HEK293 (cell line): ENCODE measurements around the gene APBB2.

ENCODE experiments used
- CTCF ChIA-PET: fragments of 350-600 bp; formaldehyde crosslinking; extraction: SDS; loops from one replicate; lab custom pipeline; 2021; ENCODE audit warnings: antibody characterized with exemption; lab: Yijun Ruan, JAX
- POLR2A ChIA-PET: fragments of 300-600 bp; formaldehyde crosslinking; extraction: SDS; loops from one replicate; lab custom pipeline; 2020; ENCODE audit warnings: antibody characterized with exemption, inconsistent platforms; lab: Yijun Ruan, JAX
- H3K27ac ChIP-seq: fragments of 200-500 bp; sonication (Bioruptor generic); 2 replicates; pipeline ENCODE4 v1.5.1; 2014; ENCODE audit warnings: low read depth, low read length, control low read depth, inconsistent platforms; ENCODE audit errors: extremely low read depth
- H3K36me3 ChIP-seq, 2 experiments: fragments of 200-500 bp in 1 of 2; sonication (Bioruptor generic) in 1 of 2; 1 replicate in 1 of 2; 2 replicates in 1 of 2; pipeline ENCODE4 v1.5.1; 2014 to 2017; ENCODE audit warnings: inconsistent platforms in 2 of 2, low read length in 2 of 2; ENCODE audit not compliant: control insufficient read depth in 2 of 2, insufficient read depth in 1 of 2
- H3K4me1 ChIP-seq: fragments of 200-500 bp; sonication (Bioruptor generic); 2 replicates; pipeline ENCODE4 v1.5.1; 2014; ENCODE audit warnings: mild to moderate bottlenecking, low read length, inconsistent platforms; ENCODE audit not compliant: control insufficient read depth, insufficient read depth
- H3K4me3 ChIP-seq: 2 replicates; pipeline ENCODE4 v1.5.1; 2011; ENCODE audit warnings: low read depth, mild to moderate bottlenecking, control low read depth, low read length, moderate library complexity
- H3K9me3 ChIP-seq: fragments of 200-500 bp; sonication (Bioruptor generic); 2 replicates; pipeline ENCODE4 v1.5.1; 2014; ENCODE audit warnings: low read depth, low read length, inconsistent platforms; ENCODE audit not compliant: control insufficient read depth, insufficient read depth
- GFI1B ChIP-seq: fragments of 450-650 bp; formaldehyde crosslinking; IDR thresholded peaks from 2 replicates; pipeline ENCODE4 v1.5.1; 2016; ENCODE audit warnings: missing biosample characterization, missing genetic modification characterization
- HOXA7 ChIP-seq: sonication (generic); formaldehyde crosslinking; IDR thresholded peaks from 2 replicates; pipeline ENCODE4 v1.8.1; 2022; ENCODE audit warnings: missing genetic modification reagents, borderline replicate concordance
- OSR2 ChIP-seq: fragments of 450-650 bp; formaldehyde crosslinking; IDR thresholded peaks from 2 replicates; pipeline ENCODE4 v1.5.1; 2016; ENCODE audit warnings: missing biosample characterization, missing genetic modification characterization
- PBX3 ChIP-seq: sonication (generic); formaldehyde crosslinking; IDR thresholded peaks from 2 replicates; pipeline ENCODE4 v1.8.1; 2022; ENCODE audit warnings: mild to moderate bottlenecking, moderate library complexity, missing genetic modification reagents
- SCRT1 ChIP-seq: fragments of 450-650 bp; formaldehyde crosslinking; IDR thresholded peaks from 2 replicates; pipeline ENCODE4 v1.5.1; 2016; ENCODE audit warnings: missing biosample characterization, missing genetic modification characterization, borderline replicate concordance
- TRIM28 ChIP-seq: IDR thresholded peaks from 2 replicates; pipeline ENCODE4 v1.6.1; 2011; ENCODE audit warnings: low read length, control low read depth, borderline replicate concordance
- ZBTB48 ChIP-seq: fragments of 450-650 bp; formaldehyde crosslinking; IDR thresholded peaks from 2 replicates; pipeline ENCODE4 v1.5.1; 2016; ENCODE audit warnings: missing biosample characterization, missing genetic modification characterization
- ZBTB7A ChIP-seq: fragments of 450-650 bp; formaldehyde crosslinking; IDR thresholded peaks from 2 replicates; pipeline ENCODE4 v1.5.1; 2016; ENCODE audit warnings: low read depth, missing biosample characterization, missing genetic modification characterization
- ZNF121 ChIP-seq: fragments of 450-650 bp; formaldehyde crosslinking; IDR thresholded peaks from 2 replicates; pipeline ENCODE4 v1.5.1; 2016; ENCODE audit warnings: missing biosample characterization, missing genetic modification characterization
- ZNF132 ChIP-seq: fragments of 450-650 bp; formaldehyde crosslinking; IDR thresholded peaks from 2 replicates; pipeline ENCODE4 v1.5.1; 2017; ENCODE audit warnings: missing biosample characterization, missing genetic modification characterization, borderline replicate concordance
- ZNF211 ChIP-seq: fragments of 450-650 bp; formaldehyde crosslinking; IDR thresholded peaks from 2 replicates; pipeline ENCODE4 v1.5.1; 2016; ENCODE audit warnings: low read depth, missing biosample characterization, missing genetic modification characterization
- ZNF266 ChIP-seq: fragments of 450-650 bp; formaldehyde crosslinking; IDR thresholded peaks from 2 replicates; pipeline ENCODE4 v1.5.1; 2016; ENCODE audit warnings: missing biosample characterization, missing genetic modification characterization, low read depth
- ZNF292 ChIP-seq: fragments of 450-650 bp; formaldehyde crosslinking; IDR thresholded peaks from 2 replicates; pipeline ENCODE4 v1.5.1; 2016; ENCODE audit warnings: low read depth, missing biosample characterization, missing genetic modification characterization, borderline replicate concordance
- ZNF354C ChIP-seq: fragments of 450-650 bp; formaldehyde crosslinking; IDR thresholded peaks from 2 replicates; pipeline ENCODE4 v1.5.1; 2016; ENCODE audit warnings: missing biosample characterization, missing genetic modification characterization, low read depth, borderline replicate concordance
- ZNF394 ChIP-seq: fragments of 450-650 bp; formaldehyde crosslinking; IDR thresholded peaks from 2 replicates; pipeline ENCODE4 v1.5.1; 2016; ENCODE audit warnings: missing biosample characterization, missing genetic modification characterization, mild to moderate bottlenecking, moderate library complexity, borderline replicate concordance
- ZNF549 ChIP-seq: fragments of 450-650 bp; IDR thresholded peaks from 2 replicates; pipeline ENCODE4 v1.5.1; 2018; ENCODE audit warnings: missing biosample characterization, missing genetic modification characterization, mild to moderate bottlenecking, inconsistent platforms, moderate library complexity
- ZNF623 ChIP-seq: fragments of 450-650 bp; formaldehyde crosslinking; IDR thresholded peaks from 2 replicates; pipeline ENCODE4 v1.5.1; 2016; ENCODE audit warnings: missing biosample characterization, missing genetic modification characterization
- ZNF843 ChIP-seq: fragments of 450-650 bp; formaldehyde crosslinking; IDR thresholded peaks from 2 replicates; pipeline ENCODE4 v1.5.1; 2016; ENCODE audit warnings: missing biosample characterization, missing genetic modification characterization
- TF ChIP-seq, protein P1 (sequence below): fragments of 450-650 bp; formaldehyde crosslinking; IDR thresholded peaks from 2 replicates; pipeline ENCODE4 v1.5.1; 2016; ENCODE audit warnings: missing biosample characterization, missing genetic modification characterization
- TF ChIP-seq, protein P2 (sequence below): fragments of 450-650 bp; formaldehyde crosslinking; IDR thresholded peaks from 2 replicates; pipeline ENCODE4 v1.5.1; 2017; ENCODE audit warnings: missing biosample characterization, missing genetic modification characterization

APBB2 gene

GRCh38 chr4:40890764-40891163 lies 323.6 kb downstream of the APBB2 start:
- H3K4me1 ChIP-seq = no peaks in the 10 kb centered on the region
- H3K9me3 ChIP-seq = no peaks in the 10 kb centered on the region
- ChIA-PET CTCF (no interaction called here), POLR2A (no interaction called here)
- peaks cover 0 to 13% of the 10 kb centered on the region in 2 experiments; a peak in 1 of 3 replicates for H3K36me3 ChIP-seq
- H3K4me3 ChIP-seq = no peak overlapping the region
- H3K27ac ChIP-seq = no peak overlapping the region
- TF ChIP-seq ZNF211 (tag by site-specific recombination) (no peak), GFI1B (tag by site-specific recombination) (no peak), TRIM28 (no peak), ZNF549 (tag by site-specific recombination) (no peak), ZNF623 (tag by site-specific recombination) (no peak), ZBTB7A (tag by site-specific recombination) (no peak), ZNF132 (tag by site-specific recombination) (no peak), ZNF843 (tag by site-specific recombination) (no peak), ZNF292 (no peak), SCRT1 (tag by site-specific recombination) (no peak), OSR2 (tag by site-specific recombination) (no peak), ZNF394 (no peak), ZNF121 (no peak), ZBTB48 (no peak), PBX3 (CRISPR knock-in tag) (no peak)
- TF ChIP-seq, protein P1, sequence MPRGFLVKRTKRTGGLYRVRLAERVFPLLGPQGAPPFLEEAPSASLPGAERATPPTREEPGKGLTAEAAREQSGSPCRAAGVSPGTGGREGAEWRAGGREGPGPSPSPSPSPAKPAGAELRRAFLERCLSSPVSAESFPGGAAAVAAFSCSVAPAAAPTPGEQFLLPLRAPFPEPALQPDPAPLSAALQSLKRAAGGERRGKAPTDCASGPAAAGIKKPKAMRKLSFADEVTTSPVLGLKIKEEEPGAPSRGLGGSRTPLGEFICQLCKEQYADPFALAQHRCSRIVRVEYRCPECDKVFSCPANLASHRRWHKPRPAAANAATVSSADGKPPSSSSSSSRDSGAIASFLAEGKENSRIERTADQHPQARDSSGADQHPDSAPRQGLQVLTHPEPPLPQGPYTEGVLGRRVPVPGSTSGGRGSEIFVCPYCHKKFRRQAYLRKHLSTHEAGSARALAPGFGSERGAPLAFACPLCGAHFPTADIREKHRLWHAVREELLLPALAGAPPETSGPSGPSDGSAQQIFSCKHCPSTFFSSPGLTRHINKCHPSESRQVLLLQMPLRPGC = no peak
- TF ChIP-seq, protein P2, sequence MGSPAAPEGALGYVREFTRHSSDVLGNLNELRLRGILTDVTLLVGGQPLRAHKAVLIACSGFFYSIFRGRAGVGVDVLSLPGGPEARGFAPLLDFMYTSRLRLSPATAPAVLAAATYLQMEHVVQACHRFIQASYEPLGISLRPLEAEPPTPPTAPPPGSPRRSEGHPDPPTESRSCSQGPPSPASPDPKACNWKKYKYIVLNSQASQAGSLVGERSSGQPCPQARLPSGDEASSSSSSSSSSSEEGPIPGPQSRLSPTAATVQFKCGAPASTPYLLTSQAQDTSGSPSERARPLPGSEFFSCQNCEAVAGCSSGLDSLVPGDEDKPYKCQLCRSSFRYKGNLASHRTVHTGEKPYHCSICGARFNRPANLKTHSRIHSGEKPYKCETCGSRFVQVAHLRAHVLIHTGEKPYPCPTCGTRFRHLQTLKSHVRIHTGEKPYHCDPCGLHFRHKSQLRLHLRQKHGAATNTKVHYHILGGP (tag by site-specific recombination) = no peak

- Histone ChIP-seq H3K9me3 (no peaks in the 10 kb centered on the region), H3K36me3 (peaks cover 0 to 13% of the 10 kb centered on the region in 2 experiments; a peak in 1 of 3 replicates)
- TF ChIP-seq SCRT1 (tag by site-specific recombination) (no peak), HOXA7 (CRISPR knock-in tag) (no peak), ZNF266 (tag by site-specific recombination) (no peak)
- TF ChIP-seq, all 188 proteins: peak for 0
- CTCF ChIA-PET = no interaction called here
- Histone ChIP-seq H3K4me1 (no peaks in the 10 kb centered on the region), H3K4me3 (no peak overlapping the region), H3K27ac (no peak overlapping the region)
- POLR2A ChIA-PET = no interaction called here
Observed at GRCh38 chr4:40890199-40890598, 324.1 kb downstream of the APBB2 start.

DNA sequence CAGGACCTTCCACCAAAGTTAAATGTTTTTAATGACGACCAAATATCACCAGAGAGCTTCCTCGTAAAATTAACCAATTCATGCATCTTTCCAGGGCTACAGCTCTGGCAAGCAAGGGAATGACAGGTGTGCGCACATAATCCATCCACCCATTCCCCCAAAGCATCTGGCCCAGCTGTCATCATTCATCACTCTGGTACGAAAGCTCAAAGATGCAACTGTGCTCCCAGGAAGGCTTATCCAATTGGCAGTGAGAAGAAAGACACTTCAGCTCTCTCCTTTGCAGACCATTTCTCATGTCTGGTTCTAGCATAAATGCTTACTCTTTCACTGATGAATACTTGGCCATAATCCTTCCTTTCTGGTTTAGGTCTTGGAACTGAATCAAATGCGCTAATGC lies 325.4 kb downstream of the APBB2 start:
- H3K36me3 ChIP-seq = peaks cover 0 to 13% of the 10 kb centered on the region in 2 experiments; a peak in 1 of 3 replicates
- no peak overlapping the region for H3K27ac ChIP-seq
- ChIA-PET POLR2A (no interaction called here), CTCF (interaction anchor here (1.2 kb wide), 1 partner anchor 48 kb away, joined by 5 read pairs; no protein-coding TSS in a partner anchor)
- no peak overlapping the region for H3K4me3 ChIP-seq
- no peaks in the 10 kb centered on the region for H3K4me1 ChIP-seq
- no peaks in the 10 kb centered on the region for H3K9me3 ChIP-seq
- TF ChIP-seq ZNF354C (tag by site-specific recombination) = no peak
